Measurements from ENCODE around the gene SCO1. TPM values are rescaled to one million over a fixed set of nuclear protein-coding genes. Genes with fewer than 3 reads are reported as not detected.

SCO1 gene
- total and polyA plus RNA-seq, 10 of the 15 experiments (the other 5 are each of a cell fraction or from before 2014, with no cell fraction given) = 8.2 to 73.0 (median 37.1) TPM

DNA sequence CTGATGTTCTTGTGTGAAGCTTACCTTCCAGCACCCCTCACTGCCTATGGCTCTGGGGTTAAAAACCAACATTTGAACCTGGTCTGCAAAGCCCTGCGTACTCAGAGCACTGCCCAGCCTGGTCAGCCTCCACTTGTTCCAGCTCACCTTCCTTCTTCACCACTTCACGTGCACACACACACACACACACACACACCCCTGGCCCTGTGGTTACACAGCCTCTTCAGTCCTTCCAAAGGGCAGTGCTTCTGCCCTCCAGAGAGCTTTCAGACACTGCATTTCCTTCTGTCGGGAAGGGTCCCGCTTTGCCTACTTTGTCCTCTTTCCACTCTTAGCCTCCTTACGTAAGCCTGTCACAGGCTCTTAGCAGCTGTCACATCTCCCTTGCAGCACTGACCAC, 42.1 kb upstream of the SCO1 start:
- H3K36me3 ChIP-seq (ENCODE audit: control insufficient read depth in 2 of 2, insufficient read depth in 2 of 2, low read length in 1 of 2) = no peaks in the 10 kb centered on the region
- no peak overlapping the region for H2AFZ ChIP-seq (ENCODE audit: control insufficient read depth, low read depth, low read length)
- DNase-seq (ENCODE audit: low read depth, low spot score) = no peak
- no peaks in the 10 kb centered on the region for H3K79me2 ChIP-seq (ENCODE audit: control insufficient read depth, insufficient read depth, low read length)
- no peak overlapping the region for H3K27ac ChIP-seq (ENCODE audit: control insufficient read depth, insufficient read depth)
- no peak overlapping the region for H3K4me2 ChIP-seq (ENCODE audit: control insufficient read depth, insufficient read depth)
- no peak for TF ChIP-seq CBX3 (IDR thresholded peaks at IDR 0.05; ENCODE audit: borderline replicate concordance, low read depth)
- TF ChIP-seq SMC3 (IDR thresholded peaks at IDR 0.05; ENCODE audit: borderline replicate concordance, low read length) = no peak
- TF ChIP-seq BACH1 (IDR thresholded peaks at IDR 0.05; ENCODE audit: borderline replicate concordance) = no peak
- TF ChIP-seq ATF3 (IDR thresholded peaks at IDR 0.05; ENCODE audit: borderline replicate concordance, extremely low read depth, low read depth, low read length) = no peak
- no peak for TF ChIP-seq BRCA1 (IDR thresholded peaks at IDR 0.05; ENCODE audit: low read depth, low read length)
- no peak for TF ChIP-seq PBX3 (IDR thresholded peaks at IDR 0.05; ENCODE audit: insufficient replicate concordance, low read depth, low read length)
- no peak for TF ChIP-seq LARP7 (IDR thresholded peaks at IDR 0.05)
- TF ChIP-seq ASH2L (IDR thresholded peaks at IDR 0.05; ENCODE audit: borderline replicate concordance, low read depth) = no peak
- H3K4me1 ChIP-seq (ENCODE audit: control insufficient read depth, insufficient read depth, low read length) = no peaks in the 10 kb centered on the region
- SMC1A ChIA-PET (ENCODE audit: uncharacterized antibody, unreplicated experiment) = no interaction called here
- in situ Hi-C loops (cut with MboI) = loop anchor here (5.0 kb wide), 1 partner anchor 108 kb away; no protein-coding TSS in a partner anchor
- intact Hi-C loops (cut with micrococcal nuclease; ENCODE audit: unreplicated experiment) = loop anchor here (10.0 kb wide), 1 partner anchor 105 kb away; no protein-coding TSS in a partner anchor
- H3K27me3 ChIP-seq (replicated peaks in 1 of 2; ENCODE audit: control insufficient read depth in 2 of 2, insufficient read depth in 2 of 2, low read length in 1 of 2) = no peaks in the 10 kb centered on the region
- CTCF ChIA-PET = no interaction called here
- 57% methylated on average over 5 of the region's 5 CpGs for WGBS (ENCODE audit: insufficient coverage, insufficient replicate concordance, low lambda C conversion rate, missing lambda C conversion rate)
- POLR2A ChIA-PET = no interaction called here
- no peak for FAIRE-seq
- no peaks in the 10 kb centered on the region for H3K9me3 ChIP-seq (replicated peaks; ENCODE audit: control insufficient read depth, insufficient read depth, low read length)
- RAD21 ChIA-PET (ENCODE audit: unreplicated experiment) = no interaction called here
- BruUV-seq (replicated peaks) = no TSS peak
- ATAC-seq = no peak
- no peak overlapping the region for H3K9ac ChIP-seq (ENCODE audit: control insufficient read depth, insufficient read depth, low read length)
- no peak overlapping the region for H3K4me3 ChIP-seq
- H4K20me1 ChIP-seq (ENCODE audit: control insufficient read depth, insufficient read depth) = no peaks in the 10 kb centered on the region

Measured in GM12878 (cell line).